GM08714 (cell line): ENCODE data around the gene PCLO.
A peak's percentile ranks its signal among the peaks of the same experiment; 100 is the strongest.

ENCODE experiments used
- H3K4me3 ChIP-seq: fragments of 200-500 bp; sonication (Bioruptor generic); 2 replicates; pipeline ENCODE4 v1.5.1; 2014; ENCODE audit warnings: mild to moderate bottlenecking, low read length, inconsistent platforms
- ZNF274 ChIP-seq: IDR thresholded peaks from 2 replicates; pipeline ENCODE4 v1.6.1; 2012; ENCODE audit warnings: mild to moderate bottlenecking, low read depth, low read length

PCLO gene, protein sequence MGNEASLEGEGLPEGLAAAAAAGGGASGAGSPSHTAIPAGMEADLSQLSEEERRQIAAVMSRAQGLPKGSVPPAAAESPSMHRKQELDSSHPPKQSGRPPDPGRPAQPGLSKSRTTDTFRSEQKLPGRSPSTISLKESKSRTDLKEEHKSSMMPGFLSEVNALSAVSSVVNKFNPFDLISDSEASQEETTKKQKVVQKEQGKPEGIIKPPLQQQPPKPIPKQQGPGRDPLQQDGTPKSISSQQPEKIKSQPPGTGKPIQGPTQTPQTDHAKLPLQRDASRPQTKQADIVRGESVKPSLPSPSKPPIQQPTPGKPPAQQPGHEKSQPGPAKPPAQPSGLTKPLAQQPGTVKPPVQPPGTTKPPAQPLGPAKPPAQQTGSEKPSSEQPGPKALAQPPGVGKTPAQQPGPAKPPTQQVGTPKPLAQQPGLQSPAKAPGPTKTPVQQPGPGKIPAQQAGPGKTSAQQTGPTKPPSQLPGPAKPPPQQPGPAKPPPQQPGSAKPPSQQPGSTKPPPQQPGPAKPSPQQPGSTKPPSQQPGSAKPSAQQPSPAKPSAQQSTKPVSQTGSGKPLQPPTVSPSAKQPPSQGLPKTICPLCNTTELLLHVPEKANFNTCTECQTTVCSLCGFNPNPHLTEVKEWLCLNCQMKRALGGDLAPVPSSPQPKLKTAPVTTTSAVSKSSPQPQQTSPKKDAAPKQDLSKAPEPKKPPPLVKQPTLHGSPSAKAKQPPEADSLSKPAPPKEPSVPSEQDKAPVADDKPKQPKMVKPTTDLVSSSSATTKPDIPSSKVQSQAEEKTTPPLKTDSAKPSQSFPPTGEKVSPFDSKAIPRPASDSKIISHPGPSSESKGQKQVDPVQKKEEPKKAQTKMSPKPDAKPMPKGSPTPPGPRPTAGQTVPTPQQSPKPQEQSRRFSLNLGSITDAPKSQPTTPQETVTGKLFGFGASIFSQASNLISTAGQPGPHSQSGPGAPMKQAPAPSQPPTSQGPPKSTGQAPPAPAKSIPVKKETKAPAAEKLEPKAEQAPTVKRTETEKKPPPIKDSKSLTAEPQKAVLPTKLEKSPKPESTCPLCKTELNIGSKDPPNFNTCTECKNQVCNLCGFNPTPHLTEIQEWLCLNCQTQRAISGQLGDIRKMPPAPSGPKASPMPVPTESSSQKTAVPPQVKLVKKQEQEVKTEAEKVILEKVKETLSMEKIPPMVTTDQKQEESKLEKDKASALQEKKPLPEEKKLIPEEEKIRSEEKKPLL (N-terminal part only)

DNA sequence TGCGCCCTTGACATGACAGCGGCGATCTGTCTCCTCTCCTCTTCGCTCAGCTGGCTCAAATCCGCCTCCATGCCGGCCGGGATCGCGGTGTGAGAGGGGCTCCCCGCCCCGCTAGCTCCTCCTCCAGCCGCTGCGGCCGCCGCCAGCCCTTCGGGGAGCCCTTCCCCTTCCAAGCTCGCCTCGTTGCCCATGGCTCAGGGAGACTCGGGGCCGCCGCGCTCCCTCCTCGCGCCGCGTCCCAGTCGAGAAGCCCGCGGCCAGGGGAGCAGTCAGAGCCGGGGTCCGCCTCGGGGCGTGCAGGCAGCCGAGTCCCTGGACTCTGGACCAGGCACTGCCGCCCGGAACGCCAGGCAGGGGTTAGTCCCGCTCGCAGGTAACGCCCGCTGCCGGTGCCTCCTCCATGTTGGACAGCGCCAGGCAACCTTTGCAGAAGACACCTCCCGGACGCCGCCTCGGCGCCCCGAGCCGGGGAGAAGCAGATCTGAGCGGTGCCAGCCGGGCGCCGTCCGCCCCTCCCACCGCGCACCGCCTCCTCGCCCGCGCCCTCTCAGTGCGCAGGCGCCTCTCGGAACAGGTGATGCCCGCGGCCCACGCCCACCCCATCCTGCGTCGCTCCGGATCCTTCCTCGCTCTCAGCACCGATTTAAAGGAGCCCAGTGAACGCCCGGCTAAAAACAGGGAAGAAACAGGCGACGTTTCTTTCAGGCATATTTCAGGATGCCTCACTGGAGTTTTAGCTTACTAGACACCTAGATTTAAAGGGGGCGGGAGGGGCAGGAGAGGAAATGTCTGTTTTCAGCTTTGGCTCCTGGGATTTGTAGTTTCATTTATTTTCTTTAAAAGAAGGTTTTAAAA lies at the start of gene PCLO:
Gene PCLO, minus strand, starts transcription at position 483 of the 855 bp plus-strand sequence. Its CDS starts 292 bp downstream, at position 191.
- no peak for TF ChIP-seq ZNF274
- H3K4me3 ChIP-seq: peak within 1 kb of the TSS; percentile 75

DNA sequence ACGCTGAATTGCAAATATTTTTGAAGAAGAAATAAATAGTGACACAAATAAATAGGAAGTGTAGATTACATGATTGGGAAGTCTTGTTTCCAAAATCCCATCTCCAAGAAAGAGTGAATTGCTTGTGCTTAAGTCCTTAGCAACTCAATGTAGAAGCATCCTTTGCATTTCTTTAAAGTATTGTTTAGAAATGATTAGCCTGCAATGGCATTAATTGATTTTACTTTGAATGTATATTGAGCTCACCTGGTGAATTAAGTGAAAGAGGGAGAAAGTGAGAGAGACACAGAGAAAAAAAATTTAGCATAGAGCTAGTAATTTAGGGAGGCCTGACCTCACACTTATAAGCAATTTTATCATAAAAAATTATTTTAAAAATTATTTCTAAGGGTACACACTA lies 49.0 kb upstream of the PCLO start:
- H3K4me3 ChIP-seq: no peak overlapping the region
- TF ChIP-seq ZNF274: no peak

GRCh38 chr7:83210479-83210878 lies 47.8 kb upstream of the PCLO start:
- H3K4me3 ChIP-seq: no peak overlapping the region
- no peak for TF ChIP-seq ZNF274

DNA sequence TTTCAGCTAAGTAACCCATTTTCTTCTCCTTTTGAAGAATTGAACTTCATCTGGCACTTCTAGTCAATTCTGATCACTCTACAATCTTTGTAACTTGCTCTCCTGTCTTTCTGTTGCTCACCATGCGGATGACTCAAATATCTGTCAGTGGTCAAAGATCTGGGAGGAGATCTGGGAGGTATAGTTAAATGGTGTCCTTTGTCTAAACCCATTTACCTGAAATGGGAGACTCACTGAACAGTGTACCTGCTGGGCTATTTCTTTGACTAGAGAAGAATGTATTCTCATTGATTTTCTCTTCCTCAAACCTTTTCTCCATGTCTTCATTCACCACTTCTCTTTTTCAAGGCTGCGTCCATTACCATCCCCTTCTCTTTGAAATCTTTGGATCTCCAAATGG lies 42.0 kb upstream of the PCLO start:
- no peak for TF ChIP-seq ZNF274
- no peak overlapping the region for H3K4me3 ChIP-seq

DNA sequence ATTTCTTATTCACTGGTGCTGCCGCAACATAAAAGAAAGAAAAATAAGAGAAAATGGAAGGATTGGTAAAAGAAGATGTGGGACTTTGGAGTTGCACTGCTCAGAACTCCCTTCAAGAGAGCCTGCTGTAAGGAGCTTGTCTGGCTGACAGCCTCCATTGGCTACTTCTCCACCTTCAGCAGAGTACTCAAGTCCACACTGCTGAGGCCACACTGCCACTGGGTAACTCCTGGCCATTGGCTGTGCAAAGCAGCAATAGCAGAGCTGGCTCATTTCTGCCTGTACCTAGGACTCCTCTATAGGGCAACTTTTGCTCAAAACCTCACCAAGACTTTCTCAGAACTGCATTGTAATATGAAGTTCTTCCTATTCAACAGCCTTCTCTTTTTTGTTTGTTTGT lies 38.7 kb upstream of the PCLO start:
- H3K4me3 ChIP-seq: no peak overlapping the region
- TF ChIP-seq ZNF274: no peak

DNA sequence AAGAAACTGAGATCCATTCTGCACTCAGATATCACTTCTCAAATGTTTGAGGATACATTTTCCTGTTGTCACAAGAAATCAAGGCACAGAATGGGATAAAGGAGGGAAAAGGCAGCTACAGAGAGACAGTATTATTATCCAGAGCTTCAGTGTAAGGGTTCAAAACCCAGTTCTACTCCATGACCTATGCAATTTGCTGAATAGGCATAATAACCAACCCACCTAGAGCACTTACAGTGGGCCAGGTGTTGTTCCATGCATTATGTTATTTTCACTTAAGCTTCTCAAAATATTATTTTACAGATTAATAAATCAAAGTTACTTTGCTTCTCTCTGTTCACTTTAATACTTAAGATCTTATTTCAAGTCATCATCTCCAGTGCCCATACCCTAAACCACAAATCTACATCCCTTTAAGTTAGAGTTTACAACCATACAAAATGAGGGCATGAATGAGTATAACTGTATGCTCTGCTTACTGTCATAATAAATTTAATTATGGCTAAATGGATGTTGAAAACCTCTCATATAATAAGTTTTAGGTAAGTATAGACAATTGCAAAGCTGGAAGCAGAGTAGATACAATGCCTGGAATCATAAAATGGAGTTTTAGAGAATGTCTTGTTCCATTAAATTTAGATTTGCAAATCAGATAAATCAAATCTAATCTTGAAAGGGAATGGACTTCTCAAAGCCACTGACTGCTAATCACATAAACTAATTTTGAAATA lies 28.1 kb upstream of the PCLO start:
- no peak overlapping the region for H3K4me3 ChIP-seq
- TF ChIP-seq ZNF274: no peak

DNA sequence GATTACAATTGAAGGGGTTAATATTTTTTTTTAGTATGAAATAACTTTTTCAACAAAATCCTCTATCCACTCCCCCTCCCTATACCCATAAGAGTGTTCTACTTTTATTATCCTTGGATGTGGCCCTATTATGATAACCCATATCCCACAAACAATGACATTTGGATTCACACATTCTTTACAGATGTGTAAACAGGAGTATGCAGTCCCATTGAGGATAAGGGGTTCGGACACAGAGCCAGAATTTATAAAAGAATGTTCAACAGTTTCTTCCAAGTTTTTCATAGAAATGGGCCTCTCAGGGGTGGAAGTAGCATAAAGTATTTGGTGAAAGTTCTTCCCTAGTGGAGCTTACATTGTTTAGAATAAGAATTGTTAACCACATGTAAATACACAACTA lies 16.1 kb upstream of the PCLO start:
- no peak overlapping the region for H3K4me3 ChIP-seq
- no peak for TF ChIP-seq ZNF274

GRCh38 chr7:83178066-83178465 lies 15.4 kb upstream of the PCLO start:
- no peak for TF ChIP-seq ZNF274
- H3K4me3 ChIP-seq: no peak overlapping the region

- H3K4me3 ChIP-seq: no peak overlapping the region
- TF ChIP-seq ZNF274: no peak
Measured at GRCh38 chr7:83173664-83174063, 11.0 kb upstream of the PCLO start.

- H3K4me3 ChIP-seq: no peak overlapping the region
- no peak for TF ChIP-seq ZNF274
Measured at GRCh38 chr7:83166781-83167180, 4.1 kb upstream of the PCLO start.

DNA sequence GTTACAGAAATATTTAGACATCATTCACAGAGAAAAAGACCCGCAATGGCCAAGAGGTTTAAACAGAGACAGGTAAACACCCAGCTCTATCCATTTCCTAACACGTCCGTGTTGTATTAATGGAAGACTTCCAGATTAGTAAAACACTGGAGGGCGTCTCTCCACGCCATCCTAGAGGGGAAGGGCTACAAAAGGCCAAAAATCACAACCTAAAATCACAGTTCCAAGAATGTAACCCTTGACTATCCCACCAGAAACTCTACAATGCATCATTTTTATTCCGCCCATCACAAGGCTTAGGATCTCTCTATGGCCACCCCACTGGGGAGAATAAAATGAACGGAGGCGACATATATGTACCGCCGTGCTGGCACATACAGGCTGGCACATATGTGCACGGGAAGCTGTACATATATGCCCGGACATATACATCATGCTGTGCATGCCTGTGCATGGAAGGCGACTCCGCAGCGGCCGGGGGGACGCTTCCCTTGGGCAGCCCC lies 734 bp downstream of the PCLO start:
- no peak for TF ChIP-seq ZNF274
- H3K4me3 ChIP-seq: peak overlapping the region; percentile 75

DNA sequence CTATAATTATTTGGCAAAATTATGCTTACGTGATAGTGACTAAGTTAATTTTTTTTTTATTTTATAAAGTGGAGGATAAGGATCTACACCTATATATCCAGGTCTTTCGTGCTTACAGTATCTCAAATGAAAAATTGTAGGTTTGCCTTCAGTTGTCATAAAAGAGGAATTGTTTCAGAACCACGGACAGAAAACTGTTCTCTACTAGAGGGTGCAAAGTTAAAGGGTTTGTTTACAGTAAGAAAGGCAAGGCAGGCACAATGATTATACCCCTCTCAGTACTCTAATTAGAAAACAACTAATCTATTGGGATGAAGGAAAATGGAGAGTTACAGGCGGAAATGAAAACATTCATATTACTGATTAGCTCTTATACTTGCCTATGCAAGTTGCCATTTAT lies 1.5 kb downstream of the PCLO start:
- no peak overlapping the region; the same call in 1 of the 2 replicates for H3K4me3 ChIP-seq
- no peak for TF ChIP-seq ZNF274
